Mucosa of rectum (tissue), 2 donors: ENCODE results near the gene PDZD7.
A peak's percentile ranks its signal among the peaks of the same experiment; 100 is the strongest.

ENCODE experiments used
- H3K27ac ChIP-seq, 2 donors: one replicate each; pipeline ENCODE4 v1.7.0; 2013; ENCODE audit warnings: inconsistent platforms in 2 of 2, low read depth in 2 of 2, low read length in 2 of 2
- H3K27me3 ChIP-seq, 2 donors: one replicate each; pipeline ENCODE4 v1.7.0; 2013; ENCODE audit warnings: low read length in 2 of 2; ENCODE audit not compliant: control insufficient read depth in 2 of 2, insufficient read depth in 2 of 2
- H3K36me3 ChIP-seq, 2 donors: one replicate each; pipeline ENCODE4 v1.7.0; 2013; ENCODE audit warnings: low read length in 2 of 2; ENCODE audit not compliant: control insufficient read depth in 2 of 2, insufficient read depth in 2 of 2
- H3K4me1 ChIP-seq, 2 donors: one replicate each; pipeline ENCODE4 v1.7.0; 2013; ENCODE audit warnings: low read length in 2 of 2, mild to moderate bottlenecking in 1 of 2; ENCODE audit not compliant: control insufficient read depth in 2 of 2, insufficient read depth in 2 of 2
- H3K4me3 ChIP-seq, 2 donors: one replicate each; pipeline ENCODE4 v1.7.0; 2013; ENCODE audit warnings: low read length in 2 of 2
- H3K9ac ChIP-seq, 2 donors: one replicate each; pipeline ENCODE4 v1.7.0; 2013; ENCODE audit warnings: low read length in 2 of 2, low read depth in 1 of 2, mild to moderate bottlenecking in 1 of 2
- H3K9me3 ChIP-seq, 2 donors: one replicate each; pipeline ENCODE4 v1.7.0; 2013; ENCODE audit warnings: low read length in 2 of 2; ENCODE audit not compliant: control insufficient read depth in 2 of 2
- donor health status: healthy.
- donor health status: Normal muscosa, but diverticular disease.

PDZD7 gene

DNA sequence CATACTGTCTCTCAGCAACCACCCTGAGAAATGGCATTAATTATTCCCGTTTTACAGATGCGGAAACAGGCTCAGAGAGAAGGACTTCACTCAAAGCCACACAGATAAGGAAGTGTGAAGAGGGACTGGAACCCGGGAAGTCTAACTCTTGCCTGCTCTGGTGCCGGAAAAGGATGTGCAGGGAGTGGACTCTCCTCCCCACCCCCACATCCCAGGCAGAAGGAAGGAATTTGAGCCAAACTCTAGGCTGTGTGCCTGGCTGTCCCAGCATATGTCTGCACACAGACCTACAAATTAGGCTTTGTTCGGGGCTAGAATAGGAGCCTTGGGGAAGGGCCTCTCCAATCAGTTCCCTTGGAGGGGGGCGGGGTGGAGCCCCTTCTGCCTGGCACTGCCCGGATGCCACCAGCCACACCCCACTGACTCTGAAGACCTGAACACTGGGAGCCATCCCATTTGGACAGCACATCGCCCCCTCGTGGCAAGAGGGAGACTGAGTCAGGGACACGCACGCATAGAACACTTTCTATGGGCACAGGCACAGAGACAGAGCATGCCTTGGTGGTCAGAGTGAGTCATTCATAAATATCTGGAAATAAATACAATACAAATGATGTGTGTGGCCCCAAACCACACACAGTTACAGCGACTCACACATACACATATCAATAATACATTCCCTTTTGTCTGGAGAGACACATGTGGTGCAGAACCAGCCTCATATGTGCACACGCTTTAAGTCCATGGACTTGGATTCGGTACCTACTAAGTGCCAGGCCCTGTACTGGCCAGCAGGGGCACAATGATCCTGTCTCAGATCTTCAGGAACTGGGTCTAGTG lies 18.2 kb downstream of the PDZD7 start:
- H3K36me3 ChIP-seq: no peaks in the 10 kb centered on the region
- peak overlapping the region in 1 of 2 donors; percentile 49 for H3K27ac ChIP-seq

GRCh38 chr10:101011517-101012423 lies 19.2 kb downstream of the PDZD7 start:
- no peak overlapping the region for H3K27ac ChIP-seq
- peaks cover 4% of the 10 kb centered on the region in 2 donors for H3K4me1 ChIP-seq
- no peaks in the 10 kb centered on the region for H3K36me3 ChIP-seq
- no peak overlapping the region for H3K9ac ChIP-seq
- no peaks in the 10 kb centered on the region for H3K9me3 ChIP-seq
- no peaks in the 10 kb centered on the region for H3K27me3 ChIP-seq
- H3K4me3 ChIP-seq: no peak overlapping the region

More for the DNA sequence above, 18.2 kb downstream of the PDZD7 start:
- Histone ChIP-seq H3K9ac (no peak overlapping the region), H3K4me3 (peak overlapping the region in 1 of 2 donors; percentile 1), H3K4me1 (peaks cover 4% of the 10 kb centered on the region in 2 donors), H3K27me3 (no peaks in the 10 kb centered on the region), H3K9me3 (no peaks in the 10 kb centered on the region)

- H3K4me1 ChIP-seq: peaks cover 4% of the 10 kb centered on the region in 2 donors
These were observed 20.6 kb downstream of the PDZD7 start for GRCh38 chr10:101010329-101010728.

DNA sequence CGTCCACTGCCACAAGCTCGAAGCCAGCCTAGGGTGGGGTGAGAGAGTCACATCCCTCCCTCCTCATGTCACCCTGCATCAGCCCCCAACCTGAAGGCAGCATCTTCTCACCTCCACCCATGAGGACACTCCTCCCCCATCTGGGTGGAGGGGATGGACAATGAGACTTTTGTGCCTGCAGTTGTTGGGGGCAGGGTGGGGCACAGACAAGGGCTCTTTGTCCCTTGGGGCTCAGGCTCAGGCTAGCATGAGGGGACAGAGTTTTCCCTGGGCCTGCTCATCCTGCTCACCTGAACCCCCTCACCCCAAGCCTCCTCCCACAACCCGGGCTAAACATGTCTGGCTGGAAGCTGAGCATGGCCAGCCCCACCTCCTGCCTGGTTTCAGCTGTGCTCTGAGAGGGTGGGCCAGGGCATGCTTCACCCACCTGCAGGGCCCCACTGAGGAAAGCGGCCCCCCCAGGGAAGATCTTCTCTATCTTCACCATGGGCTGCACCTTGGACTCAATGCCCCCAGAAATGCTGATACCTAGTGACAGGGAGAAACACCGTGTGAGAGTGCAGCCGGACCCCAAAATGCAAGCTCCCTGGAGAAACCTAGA lies 22.0 kb downstream of the PDZD7 start:
- H3K4me1 ChIP-seq: peaks cover 4% of the 10 kb centered on the region in 2 donors
- no peak overlapping the region for H3K4me3 ChIP-seq
- no peak overlapping the region for H3K27ac ChIP-seq
- no peaks in the 10 kb centered on the region for H3K9me3 ChIP-seq
- H3K36me3 ChIP-seq: peaks cover 8 to 20% of the 10 kb centered on the region in 2 donors
- no peak overlapping the region for H3K9ac ChIP-seq
- H3K27me3 ChIP-seq: no peaks in the 10 kb centered on the region

More at GRCh38 chr10:101010329-101010728, 20.6 kb downstream of the PDZD7 start:
- Histone ChIP-seq H3K9ac (no peak overlapping the region), H3K27ac (no peak overlapping the region), H3K27me3 (no peaks in the 10 kb centered on the region), H3K4me3 (no peak overlapping the region), H3K36me3 (peaks cover 7 to 11% of the 10 kb centered on the region in 2 donors), H3K9me3 (no peaks in the 10 kb centered on the region)

- H3K27me3 ChIP-seq: no peaks in the 10 kb centered on the region
- H3K4me1 ChIP-seq: peaks cover 3 to 4% of the 10 kb centered on the region in 2 donors
- no peak overlapping the region for H3K9ac ChIP-seq
- peaks cover 12 to 25% of the 10 kb centered on the region in 2 donors for H3K36me3 ChIP-seq
- no peak overlapping the region for H3K4me3 ChIP-seq
- H3K27ac ChIP-seq: peak overlapping the region in 1 of 2 donors; percentile 17
- no peaks in the 10 kb centered on the region for H3K9me3 ChIP-seq
These were observed 22.8 kb downstream of the PDZD7 start for GRCh38 chr10:101007915-101008822.

- H3K9me3 ChIP-seq: no peaks in the 10 kb centered on the region
- peaks cover 16 to 31% of the 10 kb centered on the region in 2 donors for H3K36me3 ChIP-seq
- H3K4me3 ChIP-seq: no peak overlapping the region
- peaks cover 0 to 6% of the 10 kb centered on the region in 2 donors for H3K4me1 ChIP-seq
- H3K9ac ChIP-seq: no peak overlapping the region
- peak overlapping the region; percentile 1 to 32 for H3K27ac ChIP-seq
- no peaks in the 10 kb centered on the region for H3K27me3 ChIP-seq
These were observed 23.7 kb downstream of the PDZD7 start for GRCh38 chr10:101007099-101007711.

DNA sequence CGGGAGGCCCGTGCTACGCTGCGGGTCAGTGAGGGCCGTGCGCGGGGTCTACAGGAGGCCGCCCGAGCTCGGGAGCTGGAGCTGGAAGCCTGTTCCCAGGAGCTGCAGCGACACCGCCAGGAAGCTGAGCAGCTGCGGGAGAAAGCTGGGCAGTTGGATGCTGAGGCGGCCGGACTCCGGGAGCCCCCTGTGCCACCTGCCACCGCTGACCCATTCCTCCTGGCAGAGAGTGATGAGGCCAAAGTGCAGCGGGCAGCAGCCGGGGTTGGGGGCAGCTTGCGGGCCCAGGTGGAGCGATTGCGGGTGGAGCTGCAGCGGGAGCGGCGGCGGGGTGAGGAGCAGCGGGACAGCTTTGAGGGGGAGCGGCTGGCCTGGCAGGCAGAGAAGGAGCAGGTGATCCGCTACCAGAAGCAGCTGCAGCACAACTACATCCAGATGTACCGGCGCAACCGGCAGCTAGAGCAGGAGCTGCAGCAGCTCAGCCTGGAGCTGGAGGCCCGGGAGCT lies 24.3 kb downstream of the PDZD7 start:
- Histone ChIP-seq H3K27me3 (no peaks in the 10 kb centered on the region), H3K4me1 (peaks cover under 1 to 11% of the 10 kb centered on the region in 2 donors), H3K9me3 (no peaks in the 10 kb centered on the region), H3K36me3 (peaks cover 16 to 31% of the 10 kb centered on the region in 2 donors), H3K4me3 (no peak overlapping the region), H3K27ac (peak overlapping the region in 1 of 2 donors; percentile 1), H3K9ac (no peak overlapping the region)

DNA sequence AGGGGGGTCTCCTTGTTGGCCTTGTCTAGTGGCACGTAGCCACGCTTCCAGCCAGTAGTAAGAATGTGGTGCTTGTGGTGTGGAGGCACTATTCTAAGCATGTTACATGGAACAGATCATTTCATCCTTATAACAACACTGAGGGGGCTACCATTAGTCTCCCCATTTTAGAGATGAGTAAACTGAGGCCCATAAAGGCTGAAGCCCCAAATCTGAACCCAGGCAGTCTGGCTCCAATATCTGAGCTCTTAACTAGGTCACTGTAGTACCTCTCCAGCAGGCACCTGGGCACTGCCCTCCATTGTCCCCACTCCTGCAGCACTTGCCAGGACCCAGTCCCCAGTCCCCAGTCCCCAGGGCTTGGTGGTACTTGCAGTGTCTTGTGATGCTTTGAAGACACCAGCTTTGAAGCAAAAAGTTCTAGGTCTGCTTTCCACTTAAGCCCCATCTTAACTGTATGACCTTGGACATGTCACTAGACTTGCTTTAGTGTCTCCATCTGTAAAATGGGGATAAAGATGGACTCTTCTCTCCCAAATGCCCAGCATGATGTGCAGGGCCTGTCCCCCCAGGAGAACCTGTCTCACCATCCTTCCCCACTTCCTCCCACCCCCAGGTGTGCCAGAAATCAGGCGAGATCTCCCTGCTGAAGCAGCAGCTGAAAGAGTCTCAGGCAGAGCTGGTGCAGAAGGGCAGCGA lies 24.9 kb downstream of the PDZD7 start:
- Histone ChIP-seq H3K36me3 (peaks cover 16 to 31% of the 10 kb centered on the region in 2 donors), H3K9ac (no peak overlapping the region), H3K4me1 (peaks cover 7 to 17% of the 10 kb centered on the region in 2 donors), H3K9me3 (no peaks in the 10 kb centered on the region), H3K4me3 (no peak overlapping the region), H3K27me3 (no peaks in the 10 kb centered on the region), H3K27ac (no peak overlapping the region)
